HG02884 (cell line): Measurements from ENCODE around the gene ARHGEF39.
A peak's percentile ranks its signal among the peaks of the same experiment; 100 is the strongest.
"Not testable (repeated sequence)": the region's sequence is repeated elsewhere in the genome, so short reads cannot be mapped to it uniquely, and the experiment has no call there.

Source experiments
- ATAC-seq: cut with Tn5 transposase; IDR thresholded peaks from one replicate; pipeline ENCODE4 v1.9.1; 2021; ENCODE audit warnings: mild to moderate bottlenecking, moderate library complexity; ENCODE audit not compliant: unreplicated experiment

ARHGEF39 gene

GRCh38 chr9:35653611-35654010 is 11.4 kb downstream of the ARHGEF39 start:
- no peak for ATAC-seq

GRCh38 chr9:35652829-35653209 is 12.2 kb downstream of the ARHGEF39 start:
- ATAC-seq: no peak

DNA sequence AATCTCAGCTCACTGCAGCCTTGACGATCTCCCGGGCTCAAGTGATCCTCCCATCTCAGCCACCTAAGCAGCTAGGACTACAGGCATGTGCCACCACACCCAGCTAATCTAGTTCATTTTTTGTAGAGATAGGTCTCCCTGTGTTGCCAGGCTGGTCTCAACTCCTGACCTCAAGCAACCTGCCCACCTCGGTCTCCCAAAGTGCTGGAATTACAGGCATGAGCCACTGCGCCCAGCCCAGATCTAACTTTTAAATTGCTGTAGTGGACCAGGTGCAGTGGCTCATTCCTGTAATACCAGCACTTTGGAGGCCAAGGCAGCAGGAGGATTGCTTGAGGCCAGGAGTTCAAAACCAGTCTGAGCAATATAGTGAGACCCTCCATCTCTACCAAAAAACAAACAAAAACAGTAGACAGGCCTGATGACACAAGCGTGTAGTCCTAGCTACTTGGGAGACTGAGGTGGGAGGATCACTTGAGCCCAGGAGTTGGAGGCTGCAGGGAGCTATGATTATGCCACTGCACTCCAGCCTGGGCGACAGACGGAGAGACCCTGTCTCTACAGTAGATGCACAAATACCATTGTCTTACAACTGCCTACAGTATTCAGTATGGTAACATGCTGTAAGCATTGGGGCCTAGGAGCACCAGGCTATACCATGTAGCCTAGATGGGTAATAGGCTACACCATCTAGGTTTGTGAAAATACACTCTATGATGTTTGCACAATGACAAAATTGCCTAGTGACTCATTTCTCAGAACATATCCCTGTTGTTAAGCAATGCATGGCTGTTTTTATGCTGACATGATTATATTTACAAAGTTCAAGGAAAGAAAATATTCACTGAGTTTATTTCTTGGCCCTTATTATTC is 12.8 kb downstream of the ARHGEF39 start:
- ATAC-seq: no peak

DNA sequence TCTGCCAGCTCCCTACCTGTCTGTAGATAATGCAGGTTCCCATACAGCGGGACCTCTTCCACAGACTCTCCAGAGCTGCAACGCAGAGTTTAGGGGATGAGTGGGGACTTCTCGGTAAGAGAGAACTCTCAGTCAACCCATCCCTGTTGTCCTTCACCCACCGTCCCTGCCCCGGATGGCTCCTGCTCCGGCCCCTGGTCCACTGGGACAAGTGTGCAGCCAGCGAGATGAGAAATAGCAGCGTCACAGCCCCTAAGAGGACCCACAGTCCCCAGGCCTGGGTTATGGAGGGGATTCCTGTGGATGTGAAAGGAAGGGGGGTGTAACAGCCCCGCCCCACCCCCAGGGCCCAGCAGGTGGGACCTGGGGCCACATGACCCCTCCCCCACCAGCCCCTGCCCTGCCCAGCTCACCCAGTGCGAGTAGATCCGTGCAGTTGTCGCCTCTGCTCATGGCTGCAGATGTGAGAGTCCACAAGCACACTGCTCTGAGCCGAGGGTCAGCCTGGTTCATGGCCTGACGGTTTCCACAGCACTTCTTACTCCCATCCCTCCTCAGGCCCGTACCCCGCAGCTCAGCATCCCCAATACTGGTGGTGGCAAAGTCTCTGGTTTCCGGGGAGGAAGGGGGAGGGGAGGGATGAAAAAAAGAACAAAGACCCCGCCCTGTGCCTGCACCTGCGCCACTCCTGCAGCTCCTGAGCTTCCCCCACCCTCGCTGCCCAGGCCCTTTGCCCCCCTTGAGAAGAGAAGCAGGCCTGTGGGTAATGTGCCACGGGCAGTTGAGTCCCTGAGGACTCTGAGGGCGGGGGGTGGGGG is 14.4 kb downstream of the ARHGEF39 start, which contains the start of gene SIT1:
SIT1 (minus strand) TSS at position 591 of the 818 bp plus-strand sequence; CDS start at position 513, 78 bp downstream.
- no peak for ATAC-seq

DNA sequence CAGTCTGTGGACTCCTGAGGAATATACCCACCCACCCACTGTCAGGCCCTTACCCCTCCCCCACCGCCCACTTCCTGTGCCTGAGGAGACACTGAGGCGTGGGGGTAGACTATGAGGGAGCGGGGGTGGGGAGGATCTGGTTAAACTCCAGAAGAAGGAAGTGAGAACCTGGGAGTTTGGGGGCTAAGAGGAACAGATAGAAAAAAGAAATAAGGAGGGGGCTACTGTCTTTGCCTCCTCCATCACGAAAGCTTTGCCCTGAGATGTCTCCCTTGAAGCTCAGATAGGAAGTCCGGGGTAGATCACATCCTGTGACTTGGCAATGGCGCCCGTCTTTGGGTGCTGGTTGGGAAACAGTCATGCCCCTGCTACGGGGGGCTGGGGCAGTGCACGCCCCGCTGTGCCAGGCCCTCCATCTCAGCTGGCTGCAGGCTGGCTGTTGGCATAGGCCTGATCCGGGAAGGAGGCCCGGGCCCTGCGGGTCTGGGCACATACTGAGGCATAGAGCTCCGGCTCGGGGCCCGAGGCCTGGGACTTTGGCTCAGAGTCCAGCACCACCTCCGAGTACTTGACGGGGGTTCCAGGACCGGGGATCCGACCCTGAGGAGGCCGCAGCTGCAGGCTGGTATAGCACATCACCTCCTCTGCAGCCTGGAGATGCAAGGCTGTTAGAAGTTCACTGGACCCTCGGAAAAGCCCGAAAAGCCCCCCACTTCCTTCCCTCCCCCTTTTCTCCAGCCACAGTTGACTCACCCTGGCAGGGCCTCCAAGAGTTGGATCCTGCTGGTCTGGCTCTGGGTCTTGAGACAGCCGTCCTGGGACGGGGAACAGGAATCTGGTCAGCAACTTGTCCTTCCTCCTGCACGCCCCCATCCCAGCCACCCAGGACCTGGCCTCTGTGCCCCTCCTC is 15.3 kb downstream of the ARHGEF39 start:
- no peak for ATAC-seq

GRCh38 chr9:35646533-35647265 is 18.3 kb downstream of the ARHGEF39 start:
- ATAC-seq: peak; percentile 78

GRCh38 chr9:35646153-35646532 is 18.9 kb downstream of the ARHGEF39 start:
- no peak for ATAC-seq

DNA sequence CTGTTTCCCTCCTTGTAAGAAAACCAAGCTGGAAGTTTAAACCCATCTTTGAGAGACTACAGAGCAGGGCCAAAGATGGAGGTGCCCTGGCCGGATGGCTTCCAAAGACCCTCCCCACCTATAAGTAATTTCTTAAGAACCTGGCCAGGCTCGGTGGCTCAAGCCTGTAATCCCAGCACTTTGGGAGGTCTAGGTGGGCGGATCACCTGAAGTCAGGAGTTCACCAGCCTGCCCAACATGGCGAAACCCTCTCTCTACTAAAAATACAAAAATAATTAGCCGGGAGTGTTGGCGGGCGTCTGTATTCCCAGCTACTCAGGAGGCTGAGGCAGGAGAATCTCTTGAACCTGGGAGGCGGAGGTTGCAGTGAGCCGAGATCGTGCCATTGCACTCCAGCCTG is 19.3 kb downstream of the ARHGEF39 start:
- not testable (repeated sequence) for ATAC-seq

- no peak for ATAC-seq
Observed at GRCh38 chr9:35643046-35643445, 21.9 kb downstream of the ARHGEF39 start.

DNA sequence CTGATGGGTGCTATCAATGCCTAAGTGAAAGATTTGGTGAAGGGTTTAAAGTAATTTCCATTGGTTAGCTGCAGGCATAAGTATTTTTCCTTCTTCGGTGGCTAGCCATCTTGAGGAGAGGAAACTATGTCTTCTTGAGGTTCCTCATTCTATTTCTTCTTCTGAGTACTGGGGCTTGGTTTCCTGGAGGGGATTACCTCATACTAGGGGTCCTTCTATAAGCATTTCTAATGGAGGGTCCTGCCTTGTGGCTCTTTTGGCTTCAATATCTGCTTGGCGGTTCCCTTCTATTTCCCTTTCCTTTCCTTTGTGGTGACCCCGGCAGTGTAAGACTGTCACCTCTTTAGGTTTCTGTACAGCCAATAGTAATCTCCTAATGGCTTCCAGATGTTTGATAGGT is 23.5 kb downstream of the ARHGEF39 start:
- not testable (repeated sequence) for ATAC-seq

GRCh38 chr9:35640431-35640830 is 24.6 kb downstream of the ARHGEF39 start:
- not testable (repeated sequence) for ATAC-seq

DNA sequence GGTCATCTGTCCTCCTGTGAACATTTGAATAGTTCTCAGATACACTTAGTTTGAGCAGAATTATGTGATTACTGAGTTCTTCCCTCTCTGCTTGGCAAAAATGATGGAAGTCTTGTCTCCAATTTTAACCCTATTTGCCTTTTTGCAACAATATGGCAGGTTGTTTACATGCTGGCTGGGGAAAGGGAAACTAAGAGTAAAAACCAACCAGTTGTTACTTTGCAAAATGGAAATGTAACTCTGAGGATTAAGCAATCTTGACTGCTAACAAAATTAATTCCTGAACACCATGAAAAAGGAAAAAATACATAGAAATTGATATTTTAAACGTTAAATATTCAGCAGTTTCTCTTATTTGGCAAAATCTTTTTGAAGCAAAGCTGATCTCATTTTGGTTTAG is 25.4 kb downstream of the ARHGEF39 start:
- no peak for ATAC-seq

GRCh38 chr9:35639225-35639624 is 25.8 kb downstream of the ARHGEF39 start:
- not testable (repeated sequence) for ATAC-seq

- ATAC-seq: not testable (repeated sequence)
Observed at GRCh38 chr9:35638751-35639150, 26.2 kb downstream of the ARHGEF39 start.

GRCh38 chr9:35637427-35637955 is 27.5 kb downstream of the ARHGEF39 start:
- not testable (repeated sequence) for ATAC-seq

- not testable (repeated sequence) for ATAC-seq
Observed at GRCh38 chr9:35636877-35637246, 28.1 kb downstream of the ARHGEF39 start.

- no peak for ATAC-seq
Observed at GRCh38 chr9:35636135-35636876, 28.7 kb downstream of the ARHGEF39 start.

GRCh38 chr9:35635730-35636129 is 29.3 kb downstream of the ARHGEF39 start:
- no peak for ATAC-seq

DNA sequence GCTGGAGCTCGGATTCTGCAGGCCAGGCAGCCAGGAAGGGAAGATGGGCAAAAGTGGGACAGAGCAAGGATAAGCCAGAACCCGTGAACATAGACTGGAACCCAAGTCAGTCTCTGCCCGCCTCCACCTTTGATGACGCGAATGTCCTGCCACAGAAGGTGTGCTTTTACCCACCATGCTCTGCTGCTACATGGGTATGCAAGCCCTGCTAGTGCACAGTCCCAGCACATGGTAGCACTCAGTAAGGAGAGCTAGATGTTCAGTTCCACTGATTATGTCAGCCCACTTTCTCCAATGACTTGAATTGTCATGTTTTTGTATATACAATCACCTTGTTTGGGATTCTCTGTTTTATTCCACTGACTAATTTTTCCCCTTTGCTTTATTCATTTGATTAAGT is 35.4 kb downstream of the ARHGEF39 start:
- ATAC-seq: no peak
